GM23248 (cell line): Measurements from ENCODE around the gene DHRS12.

Experiments used
- EZH2 ChIP-seq: fragments of 200-600 bp; sonication (generic); IDR thresholded peaks from 2 replicates; pipeline ENCODE4 v1.6.1; 2018; ENCODE audit warnings: antibody characterized with exemption, mild to moderate bottlenecking; ENCODE audit not compliant: insufficient read depth, poor library complexity, severe bottlenecking
- EZH2phosphoT487 ChIP-seq: fragments of 200-600 bp; sonication (generic); IDR thresholded peaks from 2 replicates; pipeline ENCODE4 v1.6.1; 2018; ENCODE audit warnings: antibody characterized with exemption, moderate library complexity, mild to moderate bottlenecking, low read depth; ENCODE audit not compliant: insufficient read depth

GRCh38 chr13:51721496-51721895, 82.5 kb downstream of the DHRS12 start:
- no peak for TF ChIP-seq EZH2phosphoT487
- TF ChIP-seq EZH2 = no peak
